OCI-LY1 (cell line): ENCODE data around the gene PTH1R.

Experiments
- CTCF ChIP-seq: fragments of 200-600 bp; sonication (generic), shearing (Covaris generic); IDR thresholded peaks from 2 replicates; pipeline ENCODE4 v1.5.1; 2017; ENCODE audit warnings: mild to moderate bottlenecking, antibody characterized with exemption, low read length, moderate library complexity, mixed read lengths
- EZH2 ChIP-seq: fragments of 200-600 bp; sonication (generic), shearing (Covaris generic); IDR thresholded peaks from 2 replicates; pipeline ENCODE4 v1.8.0; 2017; ENCODE audit warnings: borderline replicate concordance, mixed run types, mild to moderate bottlenecking, antibody characterized with exemption, low read length, moderate library complexity, mixed read lengths

- TF ChIP-seq EZH2 (no peak), CTCF (no peak)
Measured at GRCh38 chr3:46935168-46935858, 57.8 kb downstream of the PTH1R start.
